ENCODE measurements around the gene EFEMP2.

The EFEMP2 gene

DNA sequence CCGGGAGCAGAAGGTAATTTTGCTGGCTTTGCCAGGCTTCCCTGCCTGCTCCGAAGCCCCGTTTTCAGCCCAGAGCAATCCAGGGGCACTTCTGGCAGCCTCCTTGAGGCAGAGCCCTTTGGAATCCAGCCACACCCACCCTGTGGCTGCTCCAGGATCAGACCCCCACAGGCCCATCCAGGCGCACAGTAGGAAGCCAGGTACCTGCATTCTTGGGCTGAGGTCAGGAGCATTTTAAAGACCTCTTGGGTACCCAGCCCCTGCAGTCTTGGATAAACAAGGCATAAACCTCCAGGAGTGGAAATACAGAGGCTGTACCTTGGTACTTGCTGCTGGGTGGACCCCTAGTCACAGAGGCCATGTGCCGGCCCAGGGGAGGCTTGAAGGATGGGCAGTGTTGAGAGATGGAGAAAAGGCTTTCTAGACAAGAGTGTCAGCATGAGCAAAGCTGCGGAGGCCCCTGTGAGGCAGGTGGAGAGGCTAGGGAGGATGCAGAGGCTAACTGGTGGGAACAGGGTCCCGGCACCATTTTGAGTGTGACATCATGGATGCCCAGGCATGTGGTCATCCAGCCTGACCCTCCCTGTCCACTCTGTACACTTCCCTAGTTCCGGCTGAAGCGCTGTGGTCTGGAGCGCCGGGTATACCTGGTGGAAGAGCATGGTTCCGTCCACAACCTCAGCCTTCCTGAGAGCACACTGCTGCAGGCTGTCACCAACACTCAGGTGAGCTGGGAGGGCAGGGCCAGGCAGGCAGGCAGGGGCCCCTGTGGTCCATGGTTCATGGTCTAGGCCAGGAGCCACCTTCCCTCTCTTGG lies 8.5 kb downstream of the EFEMP2 start:
- Histone ChIP-seq H3K9me3 (ENCODE audit: control insufficient read depth, low read length) (no peaks in the 10 kb centered on the region), H3K36me3 (ENCODE audit: control insufficient read depth, insufficient read depth, low read length) (peaks cover 76% of the 10 kb centered on the region), H3K27ac (ENCODE audit: low read depth, low read length, severe bottlenecking) (no peak overlapping the region), H3K4me1 (ENCODE audit: control insufficient read depth, insufficient read depth, low read length, poor library complexity, severe bottlenecking) (peaks cover 13% of the 10 kb centered on the region), H3K4me3 (ENCODE audit: extremely low read depth, insufficient read depth, low read length, poor library complexity, severe bottlenecking) (no peak overlapping the region)
- WGBS, 2 experiments (ENCODE audit: insufficient coverage in 2 of 2): 83 to 90% methylated on average over 8 to 12 of the region's 12 CpGs

DNA sequence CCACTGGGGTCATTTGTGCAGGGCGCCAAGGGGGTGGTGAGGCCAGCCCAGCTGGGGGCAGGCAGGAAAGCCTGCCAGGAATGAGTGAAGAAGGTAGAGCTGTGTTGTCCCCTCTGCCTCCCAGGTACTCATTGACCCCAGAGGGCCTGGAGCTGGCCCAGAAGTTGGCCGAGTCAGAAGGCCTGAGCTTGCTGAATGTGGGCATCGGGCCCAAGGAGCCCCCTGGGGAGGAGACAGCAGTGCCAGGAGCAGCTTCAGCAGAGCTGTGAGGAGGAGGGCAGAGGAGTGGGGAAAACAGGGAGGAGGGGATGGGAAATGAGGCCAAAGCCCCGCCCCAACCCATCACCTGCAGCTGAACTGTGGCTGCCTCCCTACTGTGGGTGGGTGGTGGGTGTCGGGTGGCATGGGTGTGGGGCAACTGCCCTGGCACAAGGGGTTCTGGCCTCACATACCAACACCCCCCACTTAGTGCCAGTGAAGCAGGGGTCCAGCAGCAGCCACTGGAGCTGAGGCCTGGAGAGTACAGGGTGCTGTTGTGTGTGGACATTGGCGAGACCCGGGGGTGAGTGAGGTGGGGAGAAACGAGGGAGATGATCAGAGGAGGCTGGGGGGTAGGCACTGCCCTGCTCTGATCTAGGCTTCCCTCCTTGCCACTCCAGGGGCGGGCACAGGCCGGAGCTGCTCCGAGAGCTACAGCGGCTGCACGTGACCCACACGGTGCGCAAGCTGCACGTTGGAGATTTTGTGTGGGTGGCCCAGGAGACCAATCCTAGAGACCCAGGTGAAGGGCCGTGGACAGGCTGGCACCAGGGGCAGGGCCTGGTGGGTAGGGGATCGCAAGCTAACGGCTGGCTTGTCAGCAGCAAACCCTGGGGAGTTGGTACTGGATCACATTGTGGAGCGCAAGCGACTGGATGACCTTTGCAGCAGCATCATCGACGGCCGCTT lies 9.4 kb downstream of the EFEMP2 start:
- no peak overlapping the region for H3K4me3 ChIP-seq (ENCODE audit: extremely low read depth, insufficient read depth, low read length, poor library complexity, severe bottlenecking)
- peaks cover 68% of the 10 kb centered on the region for H3K36me3 ChIP-seq (ENCODE audit: control insufficient read depth, insufficient read depth, low read length)
- H3K9me3 ChIP-seq (ENCODE audit: control insufficient read depth, low read length): no peaks in the 10 kb centered on the region
- 96 to 97% methylated on average over 20 to 22 of the region's 24 CpGs for WGBS, 2 experiments (ENCODE audit: insufficient coverage in 2 of 2)
- peaks cover 13% of the 10 kb centered on the region for H3K4me1 ChIP-seq (ENCODE audit: control insufficient read depth, insufficient read depth, low read length, poor library complexity, severe bottlenecking)
- no peak overlapping the region for H3K27ac ChIP-seq (ENCODE audit: low read depth, low read length, severe bottlenecking)

DNA sequence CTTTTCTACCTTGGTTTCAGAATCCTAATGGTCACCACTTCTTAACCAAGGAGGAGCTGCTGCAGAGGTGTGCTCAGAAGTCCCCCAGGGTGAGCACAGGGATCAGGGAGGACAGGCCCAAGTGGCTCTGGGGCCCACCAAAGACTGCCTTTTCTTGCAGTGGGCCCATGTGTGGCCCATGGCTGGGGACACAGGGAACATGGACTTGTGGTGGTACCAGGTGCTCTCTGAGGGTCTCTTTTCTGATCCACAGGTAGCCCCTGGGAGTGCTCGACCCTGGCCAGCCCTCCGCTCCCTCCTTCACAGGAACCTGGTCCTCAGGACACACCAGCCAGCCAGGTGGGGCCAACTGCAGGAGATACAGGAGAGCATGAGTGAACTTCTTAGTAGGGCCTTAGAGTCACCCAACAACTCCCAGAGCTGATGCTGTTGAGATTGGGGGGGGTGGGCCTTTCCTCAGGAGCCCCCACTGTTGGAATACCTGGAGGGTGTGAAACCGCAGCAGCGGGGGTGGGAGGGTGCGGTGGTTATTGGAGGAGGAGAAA lies 10.3 kb downstream of the EFEMP2 start:
- WGBS, 2 experiments (ENCODE audit: insufficient coverage in 2 of 2): 100% methylated on average over 1 to 3 of the region's 5 CpGs
- H3K36me3 ChIP-seq (ENCODE audit: control insufficient read depth, insufficient read depth, low read length): peaks cover 58% of the 10 kb centered on the region

DNA sequence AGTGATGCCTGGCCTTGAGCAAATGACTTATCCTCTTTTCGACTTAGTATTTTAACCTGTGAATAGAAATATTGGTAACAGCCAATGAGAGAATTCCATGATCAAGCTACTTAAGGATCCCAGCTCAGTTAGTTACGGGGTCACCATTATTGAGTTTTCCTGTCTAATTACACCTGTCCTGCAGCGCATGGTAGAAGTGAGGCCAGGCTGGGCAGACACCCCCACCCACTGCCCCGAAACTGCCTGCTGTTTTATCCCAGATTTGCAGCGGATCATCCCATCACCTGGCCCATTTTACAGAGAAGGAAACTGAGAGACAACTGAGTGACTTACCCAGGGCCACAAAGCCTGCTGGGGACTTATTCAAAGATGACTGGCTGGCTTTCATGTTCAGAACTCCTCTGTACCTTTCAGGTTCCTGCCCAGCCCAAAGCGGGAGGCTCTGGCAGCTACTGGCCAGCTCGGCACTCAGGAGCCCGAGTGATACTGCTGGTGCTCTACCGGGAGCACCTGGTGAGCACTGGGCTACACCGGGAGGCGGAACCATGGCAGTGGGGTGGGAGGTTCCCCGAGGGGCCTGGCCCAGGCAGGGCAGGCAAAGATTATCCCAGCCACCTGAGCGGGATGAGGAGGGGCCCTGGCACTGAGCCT lies 10.9 kb downstream of the EFEMP2 start:
- H3K36me3 ChIP-seq (ENCODE audit: control insufficient read depth, insufficient read depth, low read length): peaks cover 54% of the 10 kb centered on the region
- 96 to 97% methylated on average over 12 of the region's 13 CpGs for WGBS, 2 experiments (ENCODE audit: insufficient coverage in 2 of 2)
- peaks cover 13% of the 10 kb centered on the region for H3K4me1 ChIP-seq (ENCODE audit: control insufficient read depth, insufficient read depth, low read length, poor library complexity, severe bottlenecking)
- H3K27ac ChIP-seq (ENCODE audit: low read depth, low read length, severe bottlenecking): no peak overlapping the region
- peak overlapping the region; percentile 95 for H3K4me3 ChIP-seq (ENCODE audit: extremely low read depth, insufficient read depth, low read length, poor library complexity, severe bottlenecking)
- H3K9me3 ChIP-seq (ENCODE audit: control insufficient read depth, low read length): no peaks in the 10 kb centered on the region

More for the DNA sequence above, 10.3 kb downstream of the EFEMP2 start:
- Histone ChIP-seq H3K27ac (ENCODE audit: low read depth, low read length, severe bottlenecking) (no peak overlapping the region), H3K4me3 (ENCODE audit: extremely low read depth, insufficient read depth, low read length, poor library complexity, severe bottlenecking) (no peak overlapping the region), H3K9me3 (ENCODE audit: control insufficient read depth, low read length) (no peaks in the 10 kb centered on the region), H3K4me1 (ENCODE audit: control insufficient read depth, insufficient read depth, low read length, poor library complexity, severe bottlenecking) (peaks cover 13% of the 10 kb centered on the region)

DNA sequence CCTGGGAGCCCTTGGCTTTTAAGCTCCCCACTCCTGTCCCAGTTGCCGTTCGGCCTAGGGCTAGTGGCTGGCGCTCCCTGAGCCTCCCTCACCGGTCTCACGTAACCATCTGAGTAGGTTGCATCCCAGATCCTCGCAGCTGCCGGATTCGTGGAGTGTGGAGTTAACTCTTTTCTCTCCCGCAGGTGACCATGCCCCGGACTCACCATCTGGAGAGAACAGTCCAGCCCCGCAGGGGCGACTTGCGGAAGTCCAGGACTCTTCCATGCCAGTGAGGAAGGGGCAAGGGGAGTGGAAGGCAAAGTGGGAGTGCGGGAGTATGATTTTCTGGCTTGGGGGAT lies 11.5 kb downstream of the EFEMP2 start:
- Histone ChIP-seq H3K36me3 (ENCODE audit: control insufficient read depth, insufficient read depth, low read length) (peaks cover 54% of the 10 kb centered on the region), H3K27ac (ENCODE audit: low read depth, low read length, severe bottlenecking) (peak overlapping the region; percentile 89), H3K4me1 (ENCODE audit: control insufficient read depth, insufficient read depth, low read length, poor library complexity, severe bottlenecking) (peaks cover 16% of the 10 kb centered on the region), H3K4me3 (ENCODE audit: extremely low read depth, insufficient read depth, low read length, poor library complexity, severe bottlenecking) (peak overlapping the region; percentile 95), H3K9me3 (ENCODE audit: control insufficient read depth, low read length) (no peaks in the 10 kb centered on the region)
- WGBS, 2 experiments (ENCODE audit: insufficient coverage in 2 of 2): 12 to 15% methylated on average over 9 to 13 of the region's 14 CpGs

DNA sequence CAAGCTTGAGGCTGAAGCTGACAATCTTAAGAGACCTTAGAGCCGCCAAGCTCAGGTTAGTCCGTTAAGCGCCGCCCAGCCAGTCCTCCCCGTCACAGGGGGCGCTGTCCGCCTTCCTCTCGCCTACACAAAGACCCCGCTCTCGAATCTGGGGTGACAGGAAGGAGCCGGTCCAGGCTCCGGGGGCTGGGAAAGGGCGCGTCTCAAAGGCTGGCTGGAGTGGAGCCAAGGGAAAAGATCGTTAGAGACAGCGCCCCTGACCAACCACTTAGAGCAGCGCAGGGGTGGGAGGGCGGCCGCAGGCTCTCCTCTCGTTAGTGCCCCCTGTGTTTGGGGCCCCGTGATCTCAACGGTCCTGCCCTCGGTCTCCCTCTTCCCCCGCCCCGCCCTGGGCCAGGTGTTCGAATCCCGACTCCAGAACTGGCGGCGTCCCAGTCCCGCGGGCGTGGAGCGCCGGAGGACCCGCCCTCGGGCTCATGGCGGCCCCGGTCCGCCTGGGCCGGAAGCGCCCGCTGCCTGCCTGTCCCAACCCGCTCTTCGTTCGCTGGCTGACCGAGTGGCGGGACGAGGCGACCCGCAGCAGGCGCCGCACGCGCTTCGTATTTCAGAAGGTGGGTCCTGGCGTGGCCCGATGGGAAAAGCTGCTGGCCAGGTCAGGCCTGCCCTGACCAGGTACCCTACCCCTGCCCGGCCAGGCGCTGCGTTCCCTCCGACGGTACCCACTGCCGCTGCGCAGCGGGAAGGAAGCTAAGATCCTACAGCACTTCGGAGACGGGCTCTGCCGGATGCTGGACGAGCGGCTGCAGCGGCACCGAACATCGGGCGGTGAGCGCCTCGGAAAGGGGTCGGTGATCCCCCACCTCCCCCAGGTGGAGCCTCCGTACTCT lies 12.1 kb downstream of the EFEMP2 start, which contains the start of gene MUS81:
TSS of gene MUS81 (plus strand) at position 156 of the 887 bp plus-strand sequence. CDS start at position 477, 321 bp downstream.
- H3K36me3 ChIP-seq (ENCODE audit: control insufficient read depth, insufficient read depth, low read length): peaks cover 54% of the 10 kb centered on the region
- WGBS, 2 experiments (ENCODE audit: insufficient coverage in 2 of 2): 0% methylated on average over 70 to 76 of the region's 78 CpGs
- H3K4me3 ChIP-seq (ENCODE audit: extremely low read depth, insufficient read depth, low read length, poor library complexity, severe bottlenecking): peak within 1 kb of the TSS; percentile 95
- H3K9me3 ChIP-seq (ENCODE audit: control insufficient read depth, low read length): no peaks in the 10 kb centered on the region
- peak within 1 kb of the TSS; percentile 94 for H3K27ac ChIP-seq (ENCODE audit: low read depth, low read length, severe bottlenecking)
- peaks cover 22% of the 10 kb centered on the region for H3K4me1 ChIP-seq (ENCODE audit: control insufficient read depth, insufficient read depth, low read length, poor library complexity, severe bottlenecking)

DNA sequence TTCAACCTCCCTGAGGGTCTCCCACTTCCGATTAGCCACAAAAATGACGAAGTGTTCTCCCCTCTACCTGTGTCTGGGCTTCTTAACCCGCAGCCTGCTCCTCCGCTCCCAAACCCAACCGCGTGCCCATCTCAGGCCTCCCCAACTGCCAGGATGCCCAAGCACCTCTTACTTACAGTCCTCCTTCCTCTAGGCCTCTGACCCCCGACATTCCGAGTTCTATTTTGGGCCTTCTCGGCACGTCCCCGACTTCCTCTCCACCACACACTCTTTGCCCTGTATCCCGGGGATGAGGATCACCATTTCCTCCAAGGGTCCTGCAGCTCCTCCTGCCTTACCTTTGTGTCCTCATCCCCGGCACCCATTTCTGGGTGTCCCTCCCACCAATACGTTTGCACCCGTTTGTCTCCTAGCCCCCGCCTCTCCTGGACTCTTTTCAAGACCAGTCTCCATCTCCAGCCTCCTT lies 12.8 kb downstream of the EFEMP2 start:
- Histone ChIP-seq H3K36me3 (ENCODE audit: control insufficient read depth, insufficient read depth, low read length) (peaks cover 54% of the 10 kb centered on the region), H3K4me3 (ENCODE audit: extremely low read depth, insufficient read depth, low read length, poor library complexity, severe bottlenecking) (peak overlapping the region; percentile 95), H3K27ac (ENCODE audit: low read depth, low read length, severe bottlenecking) (peak overlapping the region; percentile 89), H3K9me3 (ENCODE audit: control insufficient read depth, low read length) (no peaks in the 10 kb centered on the region), H3K4me1 (ENCODE audit: control insufficient read depth, insufficient read depth, low read length, poor library complexity, severe bottlenecking) (peaks cover 29% of the 10 kb centered on the region)
- 3% methylated on average over 16 of the region's 16 CpGs for WGBS, 2 experiments (ENCODE audit: insufficient coverage in 2 of 2)

DNA sequence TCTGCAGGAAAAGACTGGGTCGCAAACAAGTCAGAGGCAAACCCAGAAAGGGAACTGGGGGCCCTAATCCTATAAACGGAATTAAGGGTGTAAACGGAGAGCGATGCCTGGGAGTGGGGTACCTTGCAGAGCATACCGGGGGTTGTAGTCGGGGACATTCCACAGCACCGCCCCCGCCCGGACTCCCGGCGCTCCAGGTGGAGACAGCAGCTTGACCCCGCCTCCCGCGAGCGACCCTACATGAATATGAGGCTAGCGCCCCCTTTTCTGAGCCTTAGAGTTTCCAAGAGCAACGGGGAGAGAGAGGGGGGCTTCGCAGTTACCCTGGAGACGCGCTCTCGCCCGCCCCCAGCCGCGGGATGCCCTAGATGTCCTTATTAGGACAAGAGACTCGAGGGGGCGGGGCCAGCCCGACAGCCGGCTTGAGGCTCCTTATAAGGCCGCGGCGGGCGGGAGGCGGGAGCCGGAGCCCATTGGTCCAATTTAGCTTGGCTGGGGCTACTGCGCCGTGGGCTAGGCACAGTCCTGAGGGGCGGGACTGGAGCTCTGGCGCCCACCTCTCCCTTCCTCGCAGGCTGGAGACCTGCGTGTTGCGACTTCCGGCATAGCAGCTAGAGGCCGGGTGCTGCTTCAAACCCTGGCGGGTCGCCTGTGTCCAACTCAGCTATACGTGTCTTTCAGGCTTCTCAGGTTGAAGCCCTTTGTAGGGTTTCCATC lies 13.3 kb downstream of the EFEMP2 start:
- 0% methylated on average over 39 to 46 of the region's 46 CpGs for WGBS, 2 experiments (ENCODE audit: insufficient coverage in 2 of 2)
- Histone ChIP-seq H3K9me3 (ENCODE audit: control insufficient read depth, low read length) (no peaks in the 10 kb centered on the region), H3K4me1 (ENCODE audit: control insufficient read depth, insufficient read depth, low read length, poor library complexity, severe bottlenecking) (peaks cover 30% of the 10 kb centered on the region), H3K4me3 (ENCODE audit: extremely low read depth, insufficient read depth, low read length, poor library complexity, severe bottlenecking) (peak overlapping the region; percentile 95), H3K36me3 (ENCODE audit: control insufficient read depth, insufficient read depth, low read length) (peaks cover 54% of the 10 kb centered on the region), H3K27ac (ENCODE audit: low read depth, low read length, severe bottlenecking) (peak overlapping the region; percentile 94)

DNA sequence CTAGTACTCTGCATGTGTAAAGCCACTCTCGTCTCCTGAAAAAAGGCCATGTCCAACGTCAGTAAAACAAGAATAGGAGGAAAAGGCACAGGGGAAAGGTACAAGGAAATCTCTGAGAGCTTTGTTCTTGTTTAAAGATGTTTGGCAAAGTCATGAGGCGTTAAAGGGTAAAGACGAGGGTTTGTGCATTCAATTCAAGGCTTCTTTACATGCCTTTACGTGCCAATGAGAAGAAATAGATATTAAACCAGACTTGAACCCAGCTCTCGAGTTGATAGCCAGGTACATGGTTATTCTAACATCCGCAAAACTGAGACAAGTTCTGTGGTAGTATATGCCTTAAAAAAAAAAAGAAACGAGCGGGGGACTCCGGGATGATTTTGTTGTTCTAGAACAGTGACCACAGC lies 13.9 kb downstream of the EFEMP2 start:
- H3K4me1 ChIP-seq (ENCODE audit: control insufficient read depth, insufficient read depth, low read length, poor library complexity, severe bottlenecking): peaks cover 30% of the 10 kb centered on the region

More for the DNA sequence above, 13.9 kb downstream of the EFEMP2 start:
- H3K4me3 ChIP-seq (ENCODE audit: extremely low read depth, insufficient read depth, low read length, poor library complexity, severe bottlenecking): peak overlapping the region; percentile 95
- peak overlapping the region; percentile 94 for H3K27ac ChIP-seq (ENCODE audit: low read depth, low read length, severe bottlenecking)
- peaks cover 54% of the 10 kb centered on the region for H3K36me3 ChIP-seq (ENCODE audit: control insufficient read depth, insufficient read depth, low read length)
- WGBS, 2 experiments (ENCODE audit: insufficient coverage in 2 of 2): 1 to 6% methylated on average over 9 to 10 of the region's 10 CpGs
- H3K9me3 ChIP-seq (ENCODE audit: control insufficient read depth, low read length): no peaks in the 10 kb centered on the region
